Measurements from ENCODE around the gene CHSY1. TPM values are rescaled to one million over a fixed set of nuclear protein-coding genes. Genes with fewer than 3 reads are reported as not detected.

Gene CHSY1
- total and polyA plus RNA-seq, 5 donors from 2014 or later, result 2.4 to 24.8 (median 2.8) TPM

- peaks cover 51 to 84% (median 73%) of the 10 kb centered on the region in 4 donors for H3K4me1 Mint-ChIP-seq
- DNase-seq (no peak), ATAC-seq (ENCODE audit: low read depth in 2 of 2) (no peak)
- no peaks in the 10 kb centered on the region for H3K27me3 Mint-ChIP-seq
- Histone ChIP-seq H3K4me1 (ENCODE audit: control insufficient read depth, insufficient read depth, low read length, poor library complexity, severe bottlenecking) (peaks cover 19% of the 10 kb centered on the region), H3K27ac (ENCODE audit: insufficient read depth, low read length, poor library complexity, severe bottlenecking) (no peak overlapping the region), H3K4me3 (ENCODE audit: low read depth, low read length) (no peak overlapping the region), H3K27me3 (ENCODE audit: control insufficient read depth, insufficient read depth, low read length) (no peaks in the 10 kb centered on the region), H3K9me3 (ENCODE audit: control insufficient read depth in 2 of 2, low read length in 2 of 2) (no peaks in the 10 kb centered on the region), H3K36me3 (ENCODE audit: control insufficient read depth, insufficient read depth, low read length) (no peaks in the 10 kb centered on the region)
- H3K36me3 Mint-ChIP-seq, result peaks cover 15% of the 10 kb centered on the region
- no peak overlapping the region for H3K4me3 Mint-ChIP-seq
- peak overlapping the region in 1 of 3 donors; percentile 18 for H3K27ac Mint-ChIP-seq
- no peaks in the 10 kb centered on the region for H3K9me3 Mint-ChIP-seq
Measured at GRCh38 chr15:101210466-101210865, 41.4 kb downstream of the CHSY1 start.

- Mint-ChIP-seq H3K36me3 (peaks cover 15% of the 10 kb centered on the region), H3K4me1 (peaks cover 54 to 87% (median 76%) of the 10 kb centered on the region in 4 donors), H3K9me3 (no peaks in the 10 kb centered on the region), H3K4me3 (no peak overlapping the region), H3K27me3 (no peaks in the 10 kb centered on the region), H3K27ac (peak overlapping the region in 1 of 3 donors; percentile 18)
- Histone ChIP-seq H3K27ac (ENCODE audit: insufficient read depth, low read length, poor library complexity, severe bottlenecking) (no peak overlapping the region), H3K4me3 (ENCODE audit: low read depth, low read length) (no peak overlapping the region), H3K9me3 (ENCODE audit: control insufficient read depth in 2 of 2, low read length in 2 of 2) (no peaks in the 10 kb centered on the region), H3K27me3 (ENCODE audit: control insufficient read depth, insufficient read depth, low read length) (no peaks in the 10 kb centered on the region), H3K4me1 (ENCODE audit: control insufficient read depth, insufficient read depth, low read length, poor library complexity, severe bottlenecking) (peaks cover 23% of the 10 kb centered on the region), H3K36me3 (ENCODE audit: control insufficient read depth, insufficient read depth, low read length) (no peaks in the 10 kb centered on the region)
- no peak for ATAC-seq (ENCODE audit: low read depth in 2 of 2)
- DNase-seq, result no peak
Measured at GRCh38 chr15:101210058-101210457, 41.8 kb downstream of the CHSY1 start.

GRCh38 chr15:101209285-101209845 is 42.5 kb downstream of the CHSY1 start:
- DNase-seq (no peak), ATAC-seq (ENCODE audit: low read depth in 2 of 2) (no peak)
- no peak overlapping the region for H3K27ac ChIP-seq (ENCODE audit: insufficient read depth, low read length, poor library complexity, severe bottlenecking)
- Mint-ChIP-seq H3K36me3 (peaks cover 15% of the 10 kb centered on the region), H3K27me3 (no peaks in the 10 kb centered on the region), H3K4me1 (peaks cover 55 to 86% (median 77%) of the 10 kb centered on the region in 4 donors), H3K27ac (no peak overlapping the region), H3K9me3 (no peaks in the 10 kb centered on the region), H3K4me3 (no peak overlapping the region)
- H3K27me3 ChIP-seq (ENCODE audit: control insufficient read depth, insufficient read depth, low read length), result no peaks in the 10 kb centered on the region
- H3K4me3 ChIP-seq (ENCODE audit: low read depth, low read length), result no peak overlapping the region
- no peaks in the 10 kb centered on the region for H3K36me3 ChIP-seq (ENCODE audit: control insufficient read depth, insufficient read depth, low read length)
- H3K9me3 ChIP-seq (ENCODE audit: control insufficient read depth in 2 of 2, low read length in 2 of 2), result no peaks in the 10 kb centered on the region
- peaks cover 27% of the 10 kb centered on the region for H3K4me1 ChIP-seq (ENCODE audit: control insufficient read depth, insufficient read depth, low read length, poor library complexity, severe bottlenecking)

GRCh38 chr15:101207867-101208288 is 44.0 kb downstream of the CHSY1 start:
- Mint-ChIP-seq H3K27me3 (no peaks in the 10 kb centered on the region), H3K9me3 (no peaks in the 10 kb centered on the region), H3K4me1 (peaks cover 67 to 84% (median 76%) of the 10 kb centered on the region in 4 donors), H3K36me3 (peaks cover 15% of the 10 kb centered on the region), H3K4me3 (peak overlapping the region in 1 of 4 donors; percentile 29), H3K27ac (peak overlapping the region in 1 of 3 donors; percentile 32)
- DNase-seq (no peak), ATAC-seq (ENCODE audit: low read depth in 2 of 2) (no peak)
- Histone ChIP-seq H3K36me3 (ENCODE audit: control insufficient read depth, insufficient read depth, low read length) (no peaks in the 10 kb centered on the region), H3K4me1 (ENCODE audit: control insufficient read depth, insufficient read depth, low read length, poor library complexity, severe bottlenecking) (peaks cover 32% of the 10 kb centered on the region), H3K9me3 (ENCODE audit: control insufficient read depth in 2 of 2, low read length in 2 of 2) (no peaks in the 10 kb centered on the region), H3K4me3 (ENCODE audit: low read depth, low read length) (no peak overlapping the region), H3K27me3 (ENCODE audit: control insufficient read depth, insufficient read depth, low read length) (no peaks in the 10 kb centered on the region), H3K27ac (ENCODE audit: insufficient read depth, low read length, poor library complexity, severe bottlenecking) (no peak overlapping the region)

GRCh38 chr15:101206176-101206591 is 45.7 kb downstream of the CHSY1 start:
- Mint-ChIP-seq H3K4me1 (peaks cover 58 to 85% (median 72%) of the 10 kb centered on the region in 4 donors), H3K9me3 (no peaks in the 10 kb centered on the region), H3K27ac (peak overlapping the region in 2 of 3 donors; percentile 68 to 93), H3K27me3 (no peaks in the 10 kb centered on the region), H3K4me3 (peak overlapping the region; percentile 83 to 86 (median 84)), H3K36me3 (peaks cover 13% of the 10 kb centered on the region)
- Histone ChIP-seq H3K4me1 (ENCODE audit: control insufficient read depth, insufficient read depth, low read length, poor library complexity, severe bottlenecking) (peaks cover 43% of the 10 kb centered on the region), H3K9me3 (ENCODE audit: control insufficient read depth in 2 of 2, low read length in 2 of 2) (no peaks in the 10 kb centered on the region), H3K4me3 (ENCODE audit: low read depth, low read length) (peak overlapping the region; percentile 65), H3K27ac (ENCODE audit: insufficient read depth, low read length, poor library complexity, severe bottlenecking) (no peak overlapping the region), H3K27me3 (ENCODE audit: control insufficient read depth, insufficient read depth, low read length) (no peaks in the 10 kb centered on the region), H3K36me3 (ENCODE audit: control insufficient read depth, insufficient read depth, low read length) (no peaks in the 10 kb centered on the region)
- DNase-seq, result peak; percentile 30 to 70 (median 43)
- ATAC-seq (ENCODE audit: low read depth in 2 of 2), result peak; percentile 82 to 83

GRCh38 chr15:101204739-101205535 is 46.9 kb downstream of the CHSY1 start:
- no peak for ATAC-seq (ENCODE audit: low read depth in 2 of 2)
- H3K4me1 ChIP-seq (ENCODE audit: control insufficient read depth, insufficient read depth, low read length, poor library complexity, severe bottlenecking), result peaks cover 53% of the 10 kb centered on the region
- peak overlapping the region in 3 of 4 donors; percentile 37 to 85 (median 83) for H3K4me3 Mint-ChIP-seq
- H3K9me3 Mint-ChIP-seq, result no peaks in the 10 kb centered on the region
- DNase-seq, result peak in 1 of 3 donors; percentile 30
- peaks cover 58 to 88% (median 78%) of the 10 kb centered on the region in 4 donors for H3K4me1 Mint-ChIP-seq
- H3K27me3 ChIP-seq (ENCODE audit: control insufficient read depth, insufficient read depth, low read length), result no peaks in the 10 kb centered on the region
- no peak overlapping the region for H3K4me3 ChIP-seq (ENCODE audit: low read depth, low read length)
- H3K36me3 Mint-ChIP-seq, result peaks cover 12% of the 10 kb centered on the region
- H3K27ac Mint-ChIP-seq, result peak overlapping the region in 2 of 3 donors; percentile 27 to 80
- no peaks in the 10 kb centered on the region for H3K27me3 Mint-ChIP-seq
- H3K36me3 ChIP-seq (ENCODE audit: control insufficient read depth, insufficient read depth, low read length), result no peaks in the 10 kb centered on the region
- peak overlapping the region; percentile 5 for H3K27ac ChIP-seq (ENCODE audit: insufficient read depth, low read length, poor library complexity, severe bottlenecking)
- no peaks in the 10 kb centered on the region for H3K9me3 ChIP-seq (ENCODE audit: control insufficient read depth in 2 of 2, low read length in 2 of 2)

- Mint-ChIP-seq H3K4me1 (peaks cover 53 to 91% (median 76%) of the 10 kb centered on the region in 4 donors), H3K27ac (peak overlapping the region in 2 of 3 donors; percentile 6 to 48), H3K27me3 (no peaks in the 10 kb centered on the region), H3K36me3 (peaks cover 12% of the 10 kb centered on the region), H3K4me3 (peak overlapping the region in 3 of 4 donors; percentile 5 to 35 (median 27)), H3K9me3 (no peaks in the 10 kb centered on the region)
- DNase-seq (no peak), ATAC-seq (ENCODE audit: low read depth in 2 of 2) (no peak)
- Histone ChIP-seq H3K27me3 (ENCODE audit: control insufficient read depth, insufficient read depth, low read length) (no peaks in the 10 kb centered on the region), H3K4me1 (ENCODE audit: control insufficient read depth, insufficient read depth, low read length, poor library complexity, severe bottlenecking) (peaks cover 59% of the 10 kb centered on the region), H3K4me3 (ENCODE audit: low read depth, low read length) (peak overlapping the region; percentile 39), H3K9me3 (ENCODE audit: control insufficient read depth in 2 of 2, low read length in 2 of 2) (no peaks in the 10 kb centered on the region), H3K27ac (ENCODE audit: insufficient read depth, low read length, poor library complexity, severe bottlenecking) (no peak overlapping the region), H3K36me3 (ENCODE audit: control insufficient read depth, insufficient read depth, low read length) (no peaks in the 10 kb centered on the region)
Measured at GRCh38 chr15:101203607-101204189, 48.1 kb downstream of the CHSY1 start.

All from CD4-positive, CD25-positive, alpha-beta regulatory T cell (primary cell).